ENCODE data around the gene PALM.

Gene PALM

DNA sequence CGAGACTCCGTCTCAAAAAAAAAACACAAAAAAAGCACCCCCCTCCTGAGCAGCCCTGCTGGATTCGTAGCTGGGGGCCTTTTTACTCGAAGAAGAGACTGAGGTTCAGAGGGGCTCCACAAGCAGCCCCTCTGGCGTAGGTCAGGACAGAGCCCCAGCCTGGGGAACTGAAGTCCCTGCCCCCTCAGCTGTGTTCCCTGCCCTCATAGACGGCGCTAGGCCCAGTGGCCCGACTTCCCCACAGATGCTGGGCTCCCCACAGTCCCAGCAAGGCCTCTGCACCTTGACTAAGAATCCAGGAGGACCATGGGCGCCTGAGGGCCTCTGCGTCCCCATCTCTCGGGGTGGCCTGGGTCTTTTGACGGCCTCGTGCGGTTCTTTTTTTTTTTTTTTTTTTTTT lies 41.1 kb downstream of the PALM start:
- Histone ChIP-seq H3K4me3 (ENCODE audit: low read length) (no peak overlapping the region), H3K9me3 (ENCODE audit: low read length) (peaks cover 21% of the 10 kb centered on the region), H3K27me3 (ENCODE audit: insufficient read depth, low read length) (no peaks in the 10 kb centered on the region), H3K36me3 (ENCODE audit: insufficient read depth, low read length) (peaks cover 14% of the 10 kb centered on the region), H2AFZ (ENCODE audit: low read depth, low read length) (no peak overlapping the region), H3K4me1 (ENCODE audit: insufficient read depth, low read length) (peaks cover 3% of the 10 kb centered on the region)

DNA sequence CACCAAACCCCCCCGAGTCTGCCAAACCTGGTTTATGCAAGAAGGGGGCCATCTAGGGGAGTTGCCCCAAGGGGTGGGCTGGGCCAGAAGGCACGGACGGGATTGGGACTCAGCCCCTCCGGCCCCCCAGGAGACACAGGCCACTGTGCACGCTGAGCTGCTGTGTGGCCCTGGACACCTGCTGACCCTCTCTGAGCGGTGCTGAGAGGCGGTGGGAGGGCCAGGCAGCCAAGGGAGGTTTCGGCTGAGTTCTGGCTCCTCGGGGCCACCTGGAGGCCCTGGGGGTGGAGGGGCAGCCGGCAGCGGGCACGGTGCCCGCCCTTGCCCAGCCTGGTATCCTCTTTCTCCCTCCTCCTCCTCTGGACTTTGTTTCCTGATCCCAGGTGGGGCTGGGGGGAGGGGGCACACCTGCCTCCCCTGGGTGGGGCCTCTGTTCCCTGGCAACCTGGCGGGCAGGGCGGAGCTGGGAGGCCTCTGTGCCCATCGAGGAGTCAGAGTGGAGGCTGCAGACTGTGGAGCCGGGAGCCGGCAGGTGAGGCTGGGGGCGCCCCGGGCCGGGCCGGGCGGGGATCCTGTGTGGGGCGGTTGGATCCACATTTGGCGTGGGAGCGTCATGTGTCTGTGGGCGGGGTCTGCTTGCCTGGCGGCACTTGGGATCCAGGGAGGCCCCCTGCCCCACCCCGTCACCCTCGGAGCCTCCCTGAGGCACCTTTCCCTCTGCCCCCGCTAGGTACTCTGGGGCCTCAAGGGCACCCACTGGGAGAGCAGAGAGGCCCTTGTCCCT lies 42.1 kb downstream of the PALM start, which contains the start of gene MISP:
TSS of gene MISP (plus strand) at position 473 of the 784 bp plus-strand sequence. CDS start 5,835 bp downstream, outside the sequence.
- Histone ChIP-seq H3K4me1 (ENCODE audit: insufficient read depth, low read length) (peaks cover 3% of the 10 kb centered on the region), H3K4me3 (ENCODE audit: low read length) (no peak within 1 kb of the TSS), H3K27me3 (ENCODE audit: insufficient read depth, low read length) (no peaks in the 10 kb centered on the region), H2AFZ (ENCODE audit: low read depth, low read length) (no peak within 1 kb of the TSS), H3K9me3 (ENCODE audit: low read length) (peaks cover 21% of the 10 kb centered on the region), H3K36me3 (ENCODE audit: insufficient read depth, low read length) (peaks cover 14% of the 10 kb centered on the region)

DNA sequence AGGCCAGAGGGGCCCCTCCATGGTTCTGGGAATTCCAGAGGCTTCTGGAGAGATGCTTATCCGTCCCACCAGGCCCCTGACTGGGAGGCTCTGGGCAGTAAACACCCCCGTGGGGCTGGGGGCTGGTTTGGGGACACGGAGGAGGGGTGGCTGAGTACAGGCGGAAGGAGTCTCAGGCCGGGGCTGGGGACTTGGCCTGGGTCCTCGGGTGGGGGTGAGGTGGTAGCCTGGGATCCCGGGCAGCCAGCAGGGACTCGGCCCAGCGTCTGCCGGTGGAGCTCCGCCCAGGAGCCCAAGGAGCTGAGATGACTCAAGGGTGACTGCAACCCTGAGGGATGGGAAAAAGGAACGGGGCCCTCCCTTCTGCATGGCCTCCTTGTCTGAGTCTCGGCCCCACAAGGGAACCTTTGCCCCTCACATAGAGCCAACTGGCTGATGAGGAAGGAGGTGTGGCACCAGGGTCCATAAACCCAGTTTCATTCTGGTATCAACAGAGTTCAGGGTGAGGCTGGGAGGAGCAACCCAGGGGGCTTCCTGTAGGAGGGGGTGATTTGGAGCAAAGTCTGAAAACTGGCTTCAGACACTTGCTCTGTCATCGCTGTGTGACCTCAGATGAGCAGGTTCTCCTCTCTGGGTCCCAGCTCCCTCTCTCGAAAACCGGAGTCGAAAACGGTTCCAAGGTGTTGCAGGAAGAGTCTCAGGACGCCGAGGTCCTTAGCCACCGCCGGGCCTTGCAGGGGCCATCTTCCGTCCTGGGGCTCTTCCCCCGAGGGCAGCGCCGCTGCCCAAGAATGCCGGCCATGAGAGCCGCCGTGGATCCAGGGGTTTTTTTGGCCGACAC lies 43.0 kb downstream of the PALM start:
- Histone ChIP-seq H3K36me3 (ENCODE audit: insufficient read depth, low read length) (peaks cover 8% of the 10 kb centered on the region), H3K4me3 (ENCODE audit: low read length) (no peak overlapping the region), H3K4me1 (ENCODE audit: insufficient read depth, low read length) (peaks cover 3% of the 10 kb centered on the region), H3K27me3 (ENCODE audit: insufficient read depth, low read length) (no peaks in the 10 kb centered on the region), H2AFZ (ENCODE audit: low read depth, low read length) (no peak overlapping the region), H3K9me3 (ENCODE audit: low read length) (peaks cover 16% of the 10 kb centered on the region)

DNA sequence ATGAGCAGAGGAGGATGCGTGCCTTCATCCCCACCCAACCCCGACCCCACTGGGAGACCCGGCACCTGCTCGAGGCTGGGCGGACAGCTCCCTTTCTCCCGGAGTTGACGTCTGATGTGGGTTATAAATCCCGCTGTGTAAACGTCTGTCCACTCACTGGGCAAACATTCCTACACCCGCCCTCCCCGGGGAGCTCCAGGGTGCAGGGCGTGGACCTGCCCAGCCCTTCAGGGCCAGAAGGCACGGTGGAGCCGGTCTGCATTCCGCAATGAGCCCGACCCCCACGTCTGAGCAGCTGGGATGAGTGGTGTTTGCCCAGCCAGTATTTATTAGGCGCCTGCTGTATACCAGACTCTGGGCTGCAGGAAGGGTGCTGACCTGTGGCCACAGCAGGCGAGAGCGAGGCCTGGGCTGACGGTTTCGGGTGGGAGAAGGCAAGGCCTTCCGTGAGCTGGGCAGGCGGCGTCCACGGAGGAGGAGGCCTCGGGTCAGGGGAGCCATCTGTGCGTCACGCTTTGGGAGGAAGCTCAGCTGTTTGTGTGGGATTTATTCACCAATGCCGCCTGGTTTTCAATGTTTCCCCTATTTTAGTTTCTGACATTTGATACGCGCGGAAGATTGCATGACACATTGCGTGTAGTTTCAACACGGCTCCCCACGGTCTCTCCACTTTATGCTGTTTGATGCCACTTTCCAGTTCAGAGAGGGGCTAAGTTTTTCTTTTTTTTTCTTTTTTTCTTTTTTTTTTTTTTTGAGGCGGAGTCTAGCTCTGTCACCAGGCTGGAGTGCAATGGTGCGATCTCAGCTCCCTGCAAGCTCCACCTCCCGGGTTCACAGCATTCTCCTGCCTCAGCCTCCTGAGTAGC lies 44.1 kb downstream of the PALM start:
- no peak overlapping the region for H3K4me3 ChIP-seq (ENCODE audit: low read length)
- peaks cover 3% of the 10 kb centered on the region for H3K4me1 ChIP-seq (ENCODE audit: insufficient read depth, low read length)
- H3K36me3 ChIP-seq (ENCODE audit: insufficient read depth, low read length) = peaks cover 2% of the 10 kb centered on the region
- no peak overlapping the region for H2AFZ ChIP-seq (ENCODE audit: low read depth, low read length)
- H3K9me3 ChIP-seq (ENCODE audit: low read length) = peaks cover 8% of the 10 kb centered on the region
- no peaks in the 10 kb centered on the region for H3K27me3 ChIP-seq (ENCODE audit: insufficient read depth, low read length)

DNA sequence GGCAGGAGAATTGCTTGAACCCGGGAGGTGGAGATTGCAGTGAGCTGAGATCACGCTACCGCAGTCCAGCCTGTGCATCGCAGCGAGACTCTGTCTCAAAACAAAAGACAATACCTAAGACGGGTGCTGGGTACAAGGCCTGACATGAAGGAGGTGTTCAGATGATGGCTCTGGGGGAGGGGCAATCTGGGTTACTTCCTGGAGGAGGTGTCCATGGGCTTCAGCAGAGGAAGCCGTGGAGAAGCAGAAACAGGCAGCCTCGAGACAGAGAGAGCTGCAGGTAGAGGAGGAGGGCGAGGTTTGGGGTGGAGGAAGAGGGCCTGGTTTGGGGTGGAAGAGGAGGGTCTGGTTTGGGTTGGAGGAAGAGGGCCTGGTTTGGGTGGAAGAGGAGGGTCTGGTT lies 45.8 kb downstream of the PALM start:
- no peak overlapping the region for H3K4me3 ChIP-seq (ENCODE audit: low read length)
- peaks cover 3% of the 10 kb centered on the region for H3K4me1 ChIP-seq (ENCODE audit: insufficient read depth, low read length)
- no peak overlapping the region for H2AFZ ChIP-seq (ENCODE audit: low read depth, low read length)
- H3K9me3 ChIP-seq (ENCODE audit: low read length) = peaks cover 14% of the 10 kb centered on the region
- H3K27me3 ChIP-seq (ENCODE audit: insufficient read depth, low read length) = no peaks in the 10 kb centered on the region
- no peaks in the 10 kb centered on the region for H3K36me3 ChIP-seq (ENCODE audit: insufficient read depth, low read length)

DNA sequence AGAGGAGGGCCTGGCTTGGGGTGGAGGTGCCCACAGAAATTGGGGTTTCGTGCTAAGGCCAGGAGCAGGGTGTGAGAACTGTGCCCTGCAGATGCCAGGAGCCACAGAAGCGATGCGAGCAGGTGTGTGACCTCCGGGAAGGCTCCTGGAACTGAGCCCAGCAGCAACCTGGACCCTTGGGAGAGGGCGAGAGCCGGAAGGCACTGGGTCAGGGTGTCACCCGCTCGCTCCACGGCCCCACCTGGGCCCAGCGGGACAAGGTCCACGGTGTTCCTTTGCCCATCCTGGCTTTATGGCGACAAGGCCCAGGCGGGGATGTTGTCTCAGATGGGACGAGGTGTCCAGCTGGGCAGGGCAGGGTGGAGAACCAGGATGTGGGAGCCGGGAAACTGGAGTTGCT lies 46.3 kb downstream of the PALM start:
- Histone ChIP-seq H3K9me3 (ENCODE audit: low read length) (peaks cover 14% of the 10 kb centered on the region), H3K36me3 (ENCODE audit: insufficient read depth, low read length) (no peaks in the 10 kb centered on the region), H3K4me1 (ENCODE audit: insufficient read depth, low read length) (peaks cover 3% of the 10 kb centered on the region), H2AFZ (ENCODE audit: low read depth, low read length) (no peak overlapping the region), H3K27me3 (ENCODE audit: insufficient read depth, low read length) (no peaks in the 10 kb centered on the region), H3K4me3 (ENCODE audit: low read length) (no peak overlapping the region)

DNA sequence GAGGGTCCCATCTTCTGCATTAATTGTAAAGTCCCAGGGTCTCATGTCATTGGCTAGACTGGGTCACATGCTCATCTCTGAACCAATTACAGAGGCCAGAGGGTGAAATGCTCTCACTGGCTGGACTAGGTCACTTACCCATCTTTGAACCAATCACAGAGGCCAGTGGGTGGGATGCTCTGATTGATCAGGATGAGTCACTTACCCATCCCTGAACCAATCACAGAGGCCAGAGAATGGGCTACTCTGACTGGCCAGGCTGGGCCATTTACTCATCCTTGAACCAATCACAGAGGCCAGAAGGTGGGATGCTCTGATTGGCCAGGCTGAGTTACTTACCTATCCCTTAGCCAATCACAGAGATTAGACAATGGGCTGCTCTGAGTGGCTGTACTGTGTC lies 47.5 kb downstream of the PALM start:
- H3K9me3 ChIP-seq (ENCODE audit: low read length) = peaks cover 14% of the 10 kb centered on the region
- no peaks in the 10 kb centered on the region for H3K27me3 ChIP-seq (ENCODE audit: insufficient read depth, low read length)
- H3K36me3 ChIP-seq (ENCODE audit: insufficient read depth, low read length) = no peaks in the 10 kb centered on the region
- no peak overlapping the region for H3K4me3 ChIP-seq (ENCODE audit: low read length)
- H2AFZ ChIP-seq (ENCODE audit: low read depth, low read length) = no peak overlapping the region
- H3K4me1 ChIP-seq (ENCODE audit: insufficient read depth, low read length) = peaks cover 3% of the 10 kb centered on the region

DNA sequence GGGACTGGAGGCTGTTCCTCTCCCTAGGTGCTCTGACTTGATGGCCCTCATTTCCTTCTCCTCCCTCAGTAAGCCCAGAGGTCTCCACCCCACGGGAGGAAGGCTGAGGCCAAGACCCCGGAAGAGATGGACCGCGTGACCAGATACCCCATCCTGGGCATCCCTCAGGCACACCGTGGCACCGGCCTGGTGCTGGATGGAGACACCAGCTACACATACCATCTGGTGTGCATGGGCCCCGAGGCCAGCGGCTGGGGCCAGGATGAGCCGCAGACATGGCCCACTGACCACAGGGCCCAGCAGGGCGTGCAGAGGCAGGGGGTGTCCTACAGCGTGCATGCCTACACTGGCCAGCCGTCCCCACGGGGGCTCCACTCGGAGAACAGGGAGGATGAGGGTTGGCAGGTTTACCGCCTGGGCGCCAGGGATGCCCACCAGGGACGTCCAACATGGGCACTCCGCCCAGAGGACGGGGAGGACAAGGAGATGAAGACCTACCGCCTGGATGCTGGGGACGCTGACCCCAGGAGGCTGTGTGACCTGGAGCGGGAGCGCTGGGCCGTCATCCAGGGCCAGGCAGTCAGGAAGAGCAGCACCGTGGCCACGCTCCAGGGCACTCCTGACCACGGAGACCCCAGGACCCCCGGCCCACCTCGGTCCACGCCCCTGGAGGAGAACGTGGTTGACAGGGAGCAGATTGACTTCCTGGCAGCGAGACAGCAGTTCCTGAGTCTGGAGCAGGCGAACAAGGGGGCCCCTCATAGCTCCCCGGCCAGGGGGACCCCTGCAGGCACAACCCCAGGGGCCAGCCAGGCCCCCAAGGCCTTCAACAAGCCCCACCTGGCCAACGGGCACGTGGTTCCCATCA lies 48.3 kb downstream of the PALM start:
- Histone ChIP-seq H3K4me3 (ENCODE audit: low read length) (no peak overlapping the region), H2AFZ (ENCODE audit: low read depth, low read length) (no peak overlapping the region), H3K4me1 (ENCODE audit: insufficient read depth, low read length) (peaks cover 3% of the 10 kb centered on the region), H3K9me3 (ENCODE audit: low read length) (peaks cover 14% of the 10 kb centered on the region), H3K36me3 (ENCODE audit: insufficient read depth, low read length) (no peaks in the 10 kb centered on the region), H3K27me3 (ENCODE audit: insufficient read depth, low read length) (no peaks in the 10 kb centered on the region)

DNA sequence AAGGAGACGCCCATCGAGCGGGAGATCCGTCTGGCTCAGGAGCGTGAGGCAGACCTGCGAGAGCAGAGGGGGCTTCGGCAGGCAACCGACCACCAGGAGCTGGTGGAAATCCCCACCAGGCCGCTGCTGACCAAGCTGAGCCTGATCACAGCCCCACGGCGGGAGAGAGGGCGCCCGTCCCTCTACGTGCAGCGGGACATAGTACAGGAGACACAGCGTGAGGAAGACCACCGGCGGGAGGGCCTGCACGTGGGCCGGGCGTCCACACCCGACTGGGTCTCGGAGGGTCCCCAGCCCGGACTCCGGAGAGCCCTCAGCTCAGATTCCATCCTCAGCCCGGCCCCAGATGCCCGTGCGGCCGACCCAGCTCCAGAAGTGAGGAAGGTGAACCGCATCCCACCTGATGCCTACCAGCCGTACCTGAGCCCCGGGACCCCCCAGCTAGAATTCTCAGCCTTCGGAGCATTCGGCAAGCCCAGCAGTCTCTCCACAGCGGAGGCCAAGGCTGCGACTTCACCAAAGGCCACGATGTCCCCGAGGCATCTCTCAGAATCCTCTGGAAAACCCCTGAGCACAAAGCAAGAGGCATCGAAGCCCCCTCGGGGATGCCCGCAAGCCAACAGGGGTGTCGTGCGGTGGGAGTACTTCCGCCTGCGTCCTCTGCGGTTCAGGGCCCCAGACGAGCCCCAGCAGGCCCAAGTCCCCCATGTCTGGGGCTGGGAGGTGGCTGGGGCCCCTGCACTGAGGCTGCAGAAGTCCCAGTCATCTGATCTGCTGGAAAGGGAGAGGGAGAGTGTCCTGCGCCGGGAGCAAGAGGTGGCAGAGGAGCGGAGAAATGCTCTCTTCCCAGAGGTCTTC lies 49.3 kb downstream of the PALM start:
- Histone ChIP-seq H3K36me3 (ENCODE audit: insufficient read depth, low read length) (no peaks in the 10 kb centered on the region), H2AFZ (ENCODE audit: low read depth, low read length) (no peak overlapping the region), H3K9me3 (ENCODE audit: low read length) (peaks cover 14% of the 10 kb centered on the region), H3K4me1 (ENCODE audit: insufficient read depth, low read length) (peaks cover 1% of the 10 kb centered on the region), H3K27me3 (ENCODE audit: insufficient read depth, low read length) (no peaks in the 10 kb centered on the region), H3K4me3 (ENCODE audit: low read length) (no peak overlapping the region)

DNA sequence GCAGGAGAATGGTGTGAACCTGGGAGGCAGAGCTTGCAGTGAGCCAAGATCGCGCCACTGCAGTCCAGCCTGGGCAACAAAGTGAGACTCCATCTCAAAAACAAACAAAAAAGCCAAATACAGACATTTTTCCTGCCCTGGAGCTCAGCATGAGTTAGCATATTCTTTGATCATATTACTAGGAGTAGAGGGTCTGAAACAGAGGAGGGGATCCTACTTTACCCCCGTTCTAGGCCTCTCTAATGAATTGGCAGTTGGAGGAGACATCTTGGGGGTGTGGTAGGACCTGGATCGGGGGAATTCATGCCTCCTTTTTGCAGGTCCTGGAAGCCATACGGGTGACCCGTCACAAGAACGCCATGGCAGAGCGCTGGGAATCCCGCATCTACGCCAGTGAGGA lies 54.4 kb downstream of the PALM start:
- Histone ChIP-seq H3K27me3 (ENCODE audit: insufficient read depth, low read length) (no peaks in the 10 kb centered on the region), H3K9me3 (ENCODE audit: low read length) (peaks cover 4% of the 10 kb centered on the region), H3K4me3 (ENCODE audit: low read length) (no peak overlapping the region), H3K36me3 (ENCODE audit: insufficient read depth, low read length) (no peaks in the 10 kb centered on the region), H3K4me1 (ENCODE audit: insufficient read depth, low read length) (no peaks in the 10 kb centered on the region), H2AFZ (ENCODE audit: low read depth, low read length) (no peak overlapping the region)

DNA sequence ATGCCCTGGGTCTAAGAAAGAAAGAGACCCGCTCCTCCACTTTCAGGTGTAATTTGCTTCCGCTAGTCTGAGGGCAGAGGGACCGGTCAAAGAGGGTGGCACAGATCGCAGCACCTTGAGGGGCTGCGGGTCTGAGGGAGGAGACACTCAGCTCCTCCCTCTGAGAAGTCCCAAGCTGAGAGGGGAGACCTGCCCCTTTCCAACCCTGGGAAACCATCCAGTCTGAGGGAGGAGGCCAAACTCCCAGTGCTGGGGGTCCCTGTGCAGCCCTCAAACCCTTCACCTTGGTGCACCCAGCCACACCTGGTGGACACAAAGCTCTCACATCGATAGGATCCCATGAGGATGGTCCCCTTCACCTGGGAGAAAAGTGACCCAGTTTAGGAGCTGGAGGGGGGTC lies 55.1 kb downstream of the PALM start:
- Histone ChIP-seq H3K4me3 (ENCODE audit: low read length) (no peak overlapping the region), H3K4me1 (ENCODE audit: insufficient read depth, low read length) (peaks cover 3% of the 10 kb centered on the region), H3K27me3 (ENCODE audit: insufficient read depth, low read length) (no peaks in the 10 kb centered on the region), H2AFZ (ENCODE audit: low read depth, low read length) (no peak overlapping the region), H3K9me3 (ENCODE audit: low read length) (no peaks in the 10 kb centered on the region), H3K36me3 (ENCODE audit: insufficient read depth, low read length) (no peaks in the 10 kb centered on the region)
